ENCODE data around the gene MINK1. TPM values are rescaled to one million over a fixed set of nuclear protein-coding genes. Genes with fewer than 3 reads are reported as not detected.

The MINK1 gene
- total RNA-seq, 4 donors from 2014 or later = 128 to 406 (median 181) TPM

GRCh38 chr17:4938069-4938491, 104.9 kb downstream of the MINK1 start:
- WGBS, 2 donors (ENCODE audit: low coverage in 1 of 2) = 60 to 93% methylated on average over 2 to 10 of the region's 11 CpGs

DNA sequence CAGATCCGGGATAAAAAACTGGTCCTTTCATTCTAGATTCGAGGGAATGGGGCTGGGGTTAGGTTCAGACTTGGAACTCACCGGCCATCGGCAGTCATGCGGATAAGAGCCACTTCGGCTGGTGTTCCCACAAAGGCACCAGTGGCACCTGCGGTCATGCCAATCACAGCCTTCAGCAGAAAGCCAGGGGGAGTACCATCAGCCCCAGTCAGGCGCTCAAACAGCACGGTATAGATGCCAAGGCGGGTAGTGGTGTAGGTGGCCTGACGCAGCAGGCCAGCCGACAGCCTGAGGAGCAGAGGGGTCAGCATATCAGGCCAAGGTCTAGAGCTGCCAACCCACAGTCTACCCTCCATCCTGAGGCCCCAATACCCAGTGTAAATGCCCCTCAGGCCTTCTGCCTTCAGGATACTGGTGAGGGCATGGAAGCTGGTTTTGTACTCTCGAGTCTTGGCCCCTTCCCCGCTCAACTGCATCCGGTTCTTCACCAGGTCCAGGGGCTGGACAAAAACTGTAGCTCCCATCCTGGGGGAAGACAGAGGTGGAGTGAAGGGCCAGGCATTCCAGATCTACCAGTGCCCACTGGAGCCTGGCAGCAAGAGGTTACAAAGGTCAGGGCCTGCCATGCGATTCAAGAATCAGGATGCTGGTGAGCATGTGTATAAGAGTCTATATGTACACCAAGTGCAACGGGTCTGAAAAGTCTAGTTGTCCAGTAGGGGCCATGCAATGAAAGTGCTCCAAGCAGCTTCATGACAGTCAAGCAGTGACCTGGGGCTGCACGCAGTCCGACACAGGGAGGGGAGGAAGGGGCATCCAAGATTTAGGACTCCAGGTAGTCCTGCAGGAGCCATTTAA, 105.8 kb downstream of the MINK1 start:
- Histone ChIP-seq H3K9me3 (no peaks in the 10 kb centered on the region), H3K4me1 (peaks cover 30 to 54% (median 32%) of the 10 kb centered on the region in 4 donors), H3K4me3 (peak overlapping the region; percentile 74 to 87 (median 80)), H3K27ac (peak overlapping the region; percentile 96 to 97 (median 96)), H3K36me3 (peaks cover 0 to 14% (median 4%) of the 10 kb centered on the region in 4 donors), H3K27me3 (no peaks in the 10 kb centered on the region)
- no peak for TF ChIP-seq POLR2AphosphoS5 (IDR thresholded peaks at IDR 0.05)
- TF ChIP-seq, protein P1, sequence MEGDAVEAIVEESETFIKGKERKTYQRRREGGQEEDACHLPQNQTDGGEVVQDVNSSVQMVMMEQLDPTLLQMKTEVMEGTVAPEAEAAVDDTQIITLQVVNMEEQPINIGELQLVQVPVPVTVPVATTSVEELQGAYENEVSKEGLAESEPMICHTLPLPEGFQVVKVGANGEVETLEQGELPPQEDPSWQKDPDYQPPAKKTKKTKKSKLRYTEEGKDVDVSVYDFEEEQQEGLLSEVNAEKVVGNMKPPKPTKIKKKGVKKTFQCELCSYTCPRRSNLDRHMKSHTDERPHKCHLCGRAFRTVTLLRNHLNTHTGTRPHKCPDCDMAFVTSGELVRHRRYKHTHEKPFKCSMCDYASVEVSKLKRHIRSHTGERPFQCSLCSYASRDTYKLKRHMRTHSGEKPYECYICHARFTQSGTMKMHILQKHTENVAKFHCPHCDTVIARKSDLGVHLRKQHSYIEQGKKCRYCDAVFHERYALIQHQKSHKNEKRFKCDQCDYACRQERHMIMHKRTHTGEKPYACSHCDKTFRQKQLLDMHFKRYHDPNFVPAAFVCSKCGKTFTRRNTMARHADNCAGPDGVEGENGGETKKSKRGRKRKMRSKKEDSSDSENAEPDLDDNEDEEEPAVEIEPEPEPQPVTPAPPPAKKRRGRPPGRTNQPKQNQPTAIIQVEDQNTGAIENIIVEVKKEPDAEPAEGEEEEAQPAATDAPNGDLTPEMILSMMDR (IDR thresholded peaks at IDR 0.05) = peak in 1 of 5 experiments; percentile 15
- intact Hi-C loops (cut with DNase I; ENCODE audit: low total_unique reads) = loop anchor here (10.0 kb wide), 1 partner anchor 46 kb away; the partner anchor contains the start of gene CAMTA2
- WGBS, 2 donors (ENCODE audit: low coverage in 1 of 2) = 51 to 82% methylated on average over 2 to 18 of the region's 19 CpGs
- in situ Hi-C loops (cut with MboI; ENCODE audit: low pct_ligation_motif_present in 1 of 4, low pct_unique_long_range_greater_than_20kb in 1 of 4, low sequenced_read_pairs in 3 of 4) = no loop called here
- DNase-seq = no peak

More at GRCh38 chr17:4938069-4938491, 104.9 kb downstream of the MINK1 start:
- TF ChIP-seq EP300 (IDR thresholded peaks at IDR 0.05; ENCODE audit: low read depth) (no peak), POLR2A (IDR thresholded peaks at IDR 0.05) (no peak), POLR2AphosphoS5 (IDR thresholded peaks at IDR 0.05) (no peak)
- TF ChIP-seq, protein P1 (IDR thresholded peaks at IDR 0.05) = no peak
- intact Hi-C loops (cut with DNase I; ENCODE audit: low total_unique reads) = loop anchor here (10.0 kb wide), 1 partner anchor 47 kb away; the partner anchor contains the start of gene CAMTA2
- Histone ChIP-seq H3K4me1 (peaks cover 30 to 47% (median 33%) of the 10 kb centered on the region in 4 donors), H3K4me3 (no peak overlapping the region), H3K36me3 (peaks cover 0 to 10% (median 4%) of the 10 kb centered on the region in 4 donors), H3K27me3 (no peaks in the 10 kb centered on the region), H3K27ac (no peak overlapping the region), H3K9me3 (no peaks in the 10 kb centered on the region)
- DNase-seq = no peak
- in situ Hi-C loops (cut with MboI; ENCODE audit: low pct_ligation_motif_present in 1 of 4, low pct_unique_long_range_greater_than_20kb in 1 of 4, low sequenced_read_pairs in 3 of 4) = no loop called here

DNA sequence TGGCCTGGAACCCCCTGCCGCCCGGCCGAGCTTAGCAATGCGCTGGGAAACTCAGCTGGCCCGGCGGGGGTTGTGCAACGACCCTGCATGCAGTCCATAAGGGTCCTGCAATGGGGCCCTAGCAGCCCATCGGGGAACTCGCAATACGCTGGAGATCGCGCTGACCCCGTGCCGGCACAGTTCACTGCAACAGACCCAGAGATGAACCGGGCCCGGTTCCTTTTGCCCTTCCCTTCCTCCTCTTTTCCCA, 106.3 kb downstream of the MINK1 start:
- DNase-seq = peak; percentile 32
- TF ChIP-seq, protein P1 (IDR thresholded peaks at IDR 0.05) = peak in 1 of 5 experiments; percentile 22
- no peak for TF ChIP-seq POLR2A (IDR thresholded peaks at IDR 0.05)

DNA sequence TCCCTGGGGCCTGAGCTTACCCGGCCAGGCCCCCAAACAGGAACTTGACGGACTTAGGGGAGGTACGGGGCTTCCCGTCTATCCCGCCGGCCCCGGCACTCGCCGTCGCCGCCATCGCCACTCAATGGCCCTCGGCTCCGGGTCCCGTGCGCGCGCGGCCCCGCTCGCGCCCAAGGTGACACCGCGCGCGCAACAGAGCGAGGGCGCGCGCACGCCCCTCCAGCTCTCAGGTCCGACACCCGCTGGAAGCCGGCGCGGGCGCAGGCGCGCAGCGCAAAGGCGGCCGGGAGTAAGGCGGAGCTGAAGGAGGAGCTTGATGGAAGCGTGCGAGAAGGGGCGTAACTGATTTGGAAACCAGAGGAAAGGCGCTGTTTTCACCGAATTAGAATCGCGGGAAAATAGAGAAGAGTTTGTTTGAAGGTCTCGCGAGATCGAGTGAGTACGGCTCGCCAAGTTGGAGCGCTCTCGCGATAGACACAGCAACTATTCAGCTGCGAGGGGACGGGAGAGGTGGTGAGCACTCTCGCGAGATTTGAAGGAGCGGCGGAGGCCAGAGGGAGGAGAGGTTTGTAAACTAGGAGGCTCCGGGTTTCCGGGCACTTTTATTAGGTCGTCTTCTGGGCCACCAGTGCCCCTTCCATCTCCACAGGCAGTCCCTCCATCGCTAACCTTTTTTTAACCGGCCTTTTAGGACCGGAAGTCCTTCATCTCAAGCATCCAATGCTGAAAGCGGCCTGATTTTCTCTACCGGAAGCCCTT, 106.8 kb downstream of the MINK1 start, which contains the start of the genes RNF167 and SLC25A11:
TSS of gene RNF167 (plus strand) at position 473 of the 759 bp plus-strand sequence. CDS start 642 bp downstream, outside the sequence.
TSS of gene SLC25A11 (minus strand) at position 251 of the 759 bp plus-strand sequence. CDS start at position 115, 136 bp downstream.
- peak; percentile 73 to 85 (median 81) for TF ChIP-seq POLR2AphosphoS5 (IDR thresholded peaks at IDR 0.05)
- TF ChIP-seq POLR2A (IDR thresholded peaks at IDR 0.05) = peak; percentile 73
- TF ChIP-seq EP300 (IDR thresholded peaks at IDR 0.05; ENCODE audit: low read depth) = no peak
- Histone ChIP-seq H3K27me3 (no peaks in the 10 kb centered on the region), H3K4me1 (peaks cover 30 to 58% (median 31%) of the 10 kb centered on the region in 4 donors), H3K4me3 (peak within 1 kb of the TSS; percentile 74 to 87 (median 80)), H3K9me3 (no peaks in the 10 kb centered on the region), H3K27ac (peak within 1 kb of the TSS; percentile 96 to 97 (median 96)), H3K36me3 (peaks cover 0 to 14% (median 4%) of the 10 kb centered on the region in 4 donors)
- intact Hi-C loops (cut with DNase I; ENCODE audit: low total_unique reads) (loop anchor here (10.0 kb wide), 1 partner anchor 45 kb away; the partner anchor contains the start of gene CAMTA2), in situ Hi-C loops (cut with MboI; ENCODE audit: low pct_ligation_motif_present in 1 of 4, low pct_unique_long_range_greater_than_20kb in 1 of 4, low sequenced_read_pairs in 3 of 4) (no loop called here)
- DNase-seq = peak; percentile 96
- 0% methylated on average over 8 to 59 of the region's 72 CpGs for WGBS, 2 donors (ENCODE audit: low coverage in 1 of 2)

More for the DNA sequence above, 106.3 kb downstream of the MINK1 start:
- H3K4me1 ChIP-seq = peaks cover 26 to 54% (median 27%) of the 10 kb centered on the region in 4 donors
- H3K4me3 ChIP-seq = peak overlapping the region; percentile 74 to 87 (median 80)
- peaks cover 0 to 14% (median 4%) of the 10 kb centered on the region in 4 donors for H3K36me3 ChIP-seq
- intact Hi-C loops (cut with DNase I; ENCODE audit: low total_unique reads) (loop anchor here (10.0 kb wide), 1 partner anchor 45 kb away; the partner anchor contains the start of gene CAMTA2), in situ Hi-C loops (cut with MboI; ENCODE audit: low pct_ligation_motif_present in 1 of 4, low pct_unique_long_range_greater_than_20kb in 1 of 4, low sequenced_read_pairs in 3 of 4) (no loop called here)
- H3K27me3 ChIP-seq = no peaks in the 10 kb centered on the region
- WGBS, 2 donors (ENCODE audit: low coverage in 1 of 2) = 0% methylated on average over 16 of the region's 16 CpGs; no CpG with 5 or more reads in 1 of the 2 donors
- peak overlapping the region; percentile 96 to 97 (median 96) for H3K27ac ChIP-seq
- no peaks in the 10 kb centered on the region for H3K9me3 ChIP-seq

All from transverse colon (tissue), 4 donors.